K562 (cell line): ENCODE data around the gene ICAM2. TPM values are rescaled to one million over a fixed set of nuclear protein-coding genes. Genes with fewer than 3 reads are reported as not detected.

Experiments
- GABPB1 ChIP-seq: sonication (generic); formaldehyde crosslinking; IDR thresholded peaks from 2 replicates; pipeline ENCODE4 v1.8.0; 2022; ENCODE audit warnings: mild to moderate bottlenecking, missing genetic modification reagents
- HMGN3 ChIP-seq: IDR thresholded peaks from 2 replicates; pipeline ENCODE4 v1.6.1; 2011; ENCODE audit warnings: borderline replicate concordance, low read depth, mild to moderate bottlenecking, mixed read lengths, low read length; ENCODE audit not compliant: insufficient read length; ENCODE audit errors: extremely low read depth
- JUNB ChIP-seq: fragments of 450-650 bp; formaldehyde crosslinking; conservative IDR thresholded peaks from 2 replicates; pipeline ENCODE4 v1.4.0; 2020; ENCODE audit warnings: mild to moderate bottlenecking
- KDM5B ChIP-seq: fragments of 200-600 bp; sonication (generic); IDR thresholded peaks from 2 replicates; pipeline ENCODE4 v1.6.1; 2012; ENCODE audit warnings: low read depth, mild to moderate bottlenecking, moderate library complexity, low read length, control low read depth, inconsistent platforms; ENCODE audit not compliant: insufficient replicate concordance
- MEF2D ChIP-seq: conservative IDR thresholded peaks from 2 replicates; pipeline ENCODE4 v1.6.1; 2016; ENCODE audit warnings: low read depth, missing genetic modification characterization, missing compliant biosample characterization
- MEIS2 ChIP-seq: fragments of 450-650 bp; IDR thresholded peaks from 2 replicates; pipeline ENCODE4 v1.6.1; 2014; ENCODE audit warnings: mild to moderate bottlenecking; ENCODE audit not compliant: partially characterized antibody
- MTF1 ChIP-seq: fragments of 250-450 bp; sonication (Bioruptor Pico); IDR thresholded peaks from 2 replicates; pipeline ENCODE4 v1.9.0; 2021; ENCODE audit warnings: moderate library complexity, mild to moderate bottlenecking, inconsistent platforms, borderline replicate concordance
- NCOA2 ChIP-seq, 2 experiments: fragments of 450-650 bp; IDR thresholded peaks; 2 replicates each; pipeline ENCODE4 v1.6.1; 2018; ENCODE audit warnings: mild to moderate bottlenecking in 2 of 2, moderate library complexity in 1 of 2; ENCODE audit not compliant: partially characterized antibody in 2 of 2
- NR4A1 ChIP-seq, 2 experiments: fragments of 250-450 bp in 1 of 2; fragments of 450-650 bp in 1 of 2; sonication (Bioruptor Pico) in 1 of 2; IDR thresholded peaks; 2 replicates each; pipeline versions ENCODE4 v1.4.0 to v1.6.1; 2016 to 2020; ENCODE audit warnings: mild to moderate bottlenecking in 2 of 2, missing compliant biosample characterization in 1 of 2, missing genetic modification characterization in 1 of 2, moderate library complexity in 1 of 2
- PURB ChIP-seq: sonication (generic); formaldehyde crosslinking; IDR thresholded peaks from 2 replicates; pipeline ENCODE4 v1.9.0; 2021; ENCODE audit warnings: low read depth, mild to moderate bottlenecking, missing genetic modification reagents
- RFX1 ChIP-seq: fragments of 450-650 bp; IDR thresholded peaks from 2 replicates; pipeline ENCODE4 v1.6.1; 2016; ENCODE audit warnings: mild to moderate bottlenecking, moderate library complexity
- SMAD4 ChIP-seq: fragments of 250-450 bp; sonication (Bioruptor Pico); conservative IDR thresholded peaks from 2 replicates; pipeline ENCODE4 v1.8.0; 2021; ENCODE audit warnings: inconsistent platforms, mild to moderate bottlenecking, moderate library complexity
- SRSF1 ChIP-seq: fragments of 200-400 bp; formaldehyde crosslinking; IDR thresholded peaks from 2 replicates; pipeline ENCODE4 v1.6.1; 2017; ENCODE audit warnings: mild to moderate bottlenecking, low read depth, low read length, moderate library complexity
- ZNF217 ChIP-seq: sonication (generic); formaldehyde crosslinking; IDR thresholded peaks from 2 replicates; pipeline ENCODE4 v1.8.0; 2022; ENCODE audit warnings: mild to moderate bottlenecking, missing genetic modification reagents
- ZNF311 ChIP-seq: fragments of 250-450 bp; sonication (Bioruptor Pico); IDR thresholded peaks from 2 replicates; pipeline ENCODE4 v1.4.0; 2020; ENCODE audit warnings: mild to moderate bottlenecking, moderate library complexity
- ZNF79 ChIP-seq: fragments of 250-450 bp; sonication (Bioruptor Pico); IDR thresholded peaks from 2 replicates; pipeline ENCODE4 v1.4.0; 2020; ENCODE audit warnings: low read depth, mild to moderate bottlenecking, moderate library complexity
- ZSCAN29 ChIP-seq: fragments of 450-650 bp; IDR thresholded peaks from 2 replicates; pipeline ENCODE4 v1.6.1; 2017
- polyA plus RNA-seq, 8 experiments: library from polyadenylated mRNA; depleted of rRNA in 4 of 8; stranded (reverse) in 5 of 8; unstranded in 3 of 8; fragments of >200 nt; fragmentation: Nextera tagmentation in 2 of 8; fragmentation: Illumina TruSeq in 1 of 8; extraction: Ambion mirVana in 2 of 8; extraction: Trizol in 1 of 8; gene quantifications; 2 replicates each; pipeline versions ENCODE4 v1.2.1 to v1.2.3, GENCODE V29; 2011 to 2014; ENCODE audit warnings: inconsistent platforms in 1 of 8, missing spikeins in 1 of 8
- total RNA-seq, 7 experiments: library from RNA; depleted of rRNA in 6 of 7; stranded (reverse); fragments of >200 nt in 6 of 7; fragmentation: Illumina TruSeq in 2 of 7; extraction: Trizol in 2 of 7; gene quantifications; 2 replicates each; pipeline versions ENCODE4 v1.2.1 to v1.2.3, GENCODE V29; 2011 to 2021; ENCODE audit warnings: low replicate concordance in 1 of 7
- TF ChIP-seq, protein P1 (sequence below): fragments of 450-650 bp; formaldehyde crosslinking; IDR thresholded peaks from 2 replicates; pipeline ENCODE4 v1.4.0; 2022; ENCODE audit warnings: mild to moderate bottlenecking, moderate library complexity
- TF ChIP-seq, protein P2 (sequence below): fragments of 250-450 bp; sonication (Bioruptor Pico); IDR thresholded peaks from 2 replicates; pipeline ENCODE4 v1.8.0; 2021; ENCODE audit warnings: borderline replicate concordance, mild to moderate bottlenecking, moderate library complexity; ENCODE audit not compliant: poor library complexity, severe bottlenecking
- TF ChIP-seq, protein P3 (sequence below): sonication (generic); formaldehyde crosslinking; IDR thresholded peaks from 2 replicates; pipeline ENCODE4 v1.8.0; 2022; ENCODE audit warnings: mild to moderate bottlenecking, missing genetic modification reagents
- TF ChIP-seq, protein P4 (sequence below): sonication (generic); formaldehyde crosslinking; IDR thresholded peaks from 2 replicates; pipeline ENCODE4 v1.8.1; 2023; ENCODE audit warnings: mild to moderate bottlenecking, missing genetic modification reagents

The ICAM2 gene
- total and polyA plus RNA-seq, 9 of the 15 experiments (the other 6 are each of a cell fraction or from before 2014, with no cell fraction given), result 37.9 to 89.4 (median 60.6) TPM

DNA sequence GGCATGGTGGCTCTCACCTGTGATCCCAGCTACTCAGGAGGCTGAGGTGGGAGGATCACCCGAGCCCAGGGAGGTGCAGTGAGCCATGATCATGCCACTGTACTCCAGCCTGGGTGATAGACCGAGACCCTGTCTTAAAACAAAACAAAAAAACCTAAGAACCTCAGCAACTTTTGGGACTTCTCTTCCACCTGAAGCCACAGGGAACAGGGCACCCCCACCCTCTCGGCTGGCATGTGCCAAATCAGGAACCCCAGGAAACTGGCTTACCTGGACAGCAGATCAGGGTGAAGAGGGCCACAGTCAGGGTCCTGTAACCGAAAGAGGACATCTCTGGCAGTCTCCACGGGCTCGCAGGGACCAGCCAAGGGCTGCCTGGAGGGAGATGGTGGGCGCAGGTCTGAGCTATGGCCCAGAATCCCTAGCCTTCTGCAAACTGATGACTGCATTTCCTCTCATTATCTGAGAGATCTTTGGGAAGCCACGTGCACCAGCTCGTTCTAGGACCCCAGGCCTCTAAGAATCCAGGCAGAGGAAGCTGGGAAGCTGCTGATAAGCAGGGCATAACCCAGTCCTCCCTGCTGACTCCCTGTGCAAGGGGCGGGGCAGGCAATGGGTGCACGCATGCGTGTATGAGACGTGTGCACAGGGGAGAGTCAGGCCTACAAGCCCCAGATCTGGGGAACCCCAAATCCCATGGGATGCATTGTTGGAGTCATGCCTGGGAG, 13.9 kb downstream of the ICAM2 start (continued):
- TF ChIP-seq MEF2D (no peak; the same call in 1 of the 2 replicates), ZNF79 (no peak), ZNF311 (no peak), KDM5B (peak; percentile 65), RFX1 (0 out of 2 replicates have a peak, but pooled peaks have one; percentile 41), ZNF217 (no peak), SRSF1 (no peak), ZSCAN29 (no peak), MTF1 (no peak), NCOA2 (IDR thresholded peaks at IDR 0.05; ENCODE audit: partially characterized antibody in 2 of 2) (no peak), MEIS2 (no peak), GABPB1 (CRISPR knock-in tag) (no peak), SMAD4 (0 out of 2 replicates have a peak, but pooled peaks have one; percentile 57), JUNB (CRISPR knock-in tag) (no peak), HMGN3 (peak; percentile 76), NR4A1 (CRISPR knock-in tag; IDR thresholded peaks at IDR 0.05) (no peak), NR4A1 (tag; IDR thresholded peaks at IDR 0.05) (0 out of 2 replicates have a peak, but pooled peaks have one; percentile 69), PURB (no peak)
- TF ChIP-seq, protein P1, sequence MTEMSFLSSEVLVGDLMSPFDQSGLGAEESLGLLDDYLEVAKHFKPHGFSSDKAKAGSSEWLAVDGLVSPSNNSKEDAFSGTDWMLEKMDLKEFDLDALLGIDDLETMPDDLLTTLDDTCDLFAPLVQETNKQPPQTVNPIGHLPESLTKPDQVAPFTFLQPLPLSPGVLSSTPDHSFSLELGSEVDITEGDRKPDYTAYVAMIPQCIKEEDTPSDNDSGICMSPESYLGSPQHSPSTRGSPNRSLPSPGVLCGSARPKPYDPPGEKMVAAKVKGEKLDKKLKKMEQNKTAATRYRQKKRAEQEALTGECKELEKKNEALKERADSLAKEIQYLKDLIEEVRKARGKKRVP, result no peak
- TF ChIP-seq, protein P2, sequence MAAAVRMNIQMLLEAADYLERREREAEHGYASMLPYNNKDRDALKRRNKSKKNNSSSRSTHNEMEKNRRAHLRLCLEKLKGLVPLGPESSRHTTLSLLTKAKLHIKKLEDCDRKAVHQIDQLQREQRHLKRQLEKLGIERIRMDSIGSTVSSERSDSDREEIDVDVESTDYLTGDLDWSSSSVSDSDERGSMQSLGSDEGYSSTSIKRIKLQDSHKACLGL, result peak; percentile 4
- TF ChIP-seq, protein P3, sequence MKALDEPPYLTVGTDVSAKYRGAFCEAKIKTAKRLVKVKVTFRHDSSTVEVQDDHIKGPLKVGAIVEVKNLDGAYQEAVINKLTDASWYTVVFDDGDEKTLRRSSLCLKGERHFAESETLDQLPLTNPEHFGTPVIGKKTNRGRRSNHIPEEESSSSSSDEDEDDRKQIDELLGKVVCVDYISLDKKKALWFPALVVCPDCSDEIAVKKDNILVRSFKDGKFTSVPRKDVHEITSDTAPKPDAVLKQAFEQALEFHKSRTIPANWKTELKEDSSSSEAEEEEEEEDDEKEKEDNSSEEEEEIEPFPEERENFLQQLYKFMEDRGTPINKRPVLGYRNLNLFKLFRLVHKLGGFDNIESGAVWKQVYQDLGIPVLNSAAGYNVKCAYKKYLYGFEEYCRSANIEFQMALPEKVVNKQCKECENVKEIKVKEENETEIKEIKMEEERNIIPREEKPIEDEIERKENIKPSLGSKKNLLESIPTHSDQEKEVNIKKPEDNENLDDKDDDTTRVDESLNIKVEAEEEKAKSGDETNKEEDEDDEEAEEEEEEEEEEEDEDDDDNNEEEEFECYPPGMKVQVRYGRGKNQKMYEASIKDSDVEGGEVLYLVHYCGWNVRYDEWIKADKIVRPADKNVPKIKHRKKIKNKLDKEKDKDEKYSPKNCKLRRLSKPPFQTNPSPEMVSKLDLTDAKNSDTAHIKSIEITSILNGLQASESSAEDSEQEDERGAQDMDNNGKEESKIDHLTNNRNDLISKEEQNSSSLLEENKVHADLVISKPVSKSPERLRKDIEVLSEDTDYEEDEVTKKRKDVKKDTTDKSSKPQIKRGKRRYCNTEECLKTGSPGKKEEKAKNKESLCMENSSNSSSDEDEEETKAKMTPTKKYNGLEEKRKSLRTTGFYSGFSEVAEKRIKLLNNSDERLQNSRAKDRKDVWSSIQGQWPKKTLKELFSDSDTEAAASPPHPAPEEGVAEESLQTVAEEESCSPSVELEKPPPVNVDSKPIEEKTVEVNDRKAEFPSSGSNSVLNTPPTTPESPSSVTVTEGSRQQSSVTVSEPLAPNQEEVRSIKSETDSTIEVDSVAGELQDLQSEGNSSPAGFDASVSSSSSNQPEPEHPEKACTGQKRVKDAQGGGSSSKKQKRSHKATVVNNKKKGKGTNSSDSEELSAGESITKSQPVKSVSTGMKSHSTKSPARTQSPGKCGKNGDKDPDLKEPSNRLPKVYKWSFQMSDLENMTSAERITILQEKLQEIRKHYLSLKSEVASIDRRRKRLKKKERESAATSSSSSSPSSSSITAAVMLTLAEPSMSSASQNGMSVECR, result no peak
- TF ChIP-seq, protein P4, sequence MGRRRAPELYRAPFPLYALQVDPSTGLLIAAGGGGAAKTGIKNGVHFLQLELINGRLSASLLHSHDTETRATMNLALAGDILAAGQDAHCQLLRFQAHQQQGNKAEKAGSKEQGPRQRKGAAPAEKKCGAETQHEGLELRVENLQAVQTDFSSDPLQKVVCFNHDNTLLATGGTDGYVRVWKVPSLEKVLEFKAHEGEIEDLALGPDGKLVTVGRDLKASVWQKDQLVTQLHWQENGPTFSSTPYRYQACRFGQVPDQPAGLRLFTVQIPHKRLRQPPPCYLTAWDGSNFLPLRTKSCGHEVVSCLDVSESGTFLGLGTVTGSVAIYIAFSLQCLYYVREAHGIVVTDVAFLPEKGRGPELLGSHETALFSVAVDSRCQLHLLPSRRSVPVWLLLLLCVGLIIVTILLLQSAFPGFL (CRISPR knock-in tag), result no peak
